Esophagus muscularis mucosa (tissue), 4 donors: Measurements from ENCODE around the gene DNAJC17. TPM values are rescaled to one million over a fixed set of nuclear protein-coding genes. Genes with fewer than 3 reads are reported as not detected.

Experiments used
- DNase-seq: peaks from one replicate; pipeline ENCODE4 v3.0.0-alpha.2; 2017; ENCODE audit errors: extremely low spot score
- H3K27ac ChIP-seq, 4 donors: fragments of 200-600 bp; sonication (generic); replicated peaks in 1 of 4; 1 replicate in 3 of 4; 2 replicates in 1 of 4; pipeline ENCODE4 v1.5.1; 2016 to 2019; ENCODE audit warnings: mild to moderate bottlenecking in 1 of 4
- H3K27me3 ChIP-seq, 4 donors: fragments of 200-600 bp; sonication (generic); one replicate each; pipeline versions ENCODE4 v1.5.1 to v1.6.0; 2016 to 2019
- H3K36me3 ChIP-seq, 4 donors: fragments of 200-600 bp; sonication (generic); one replicate each; pipeline ENCODE4 v1.5.1; 2016 to 2019
- H3K4me1 ChIP-seq, 4 donors: fragments of 200-600 bp; sonication (generic); one replicate each; pipeline ENCODE4 v1.5.1; 2016 to 2019
- H3K4me3 ChIP-seq, 4 donors: fragments of 200-600 bp; sonication (generic); 1 replicate in 2 of 4; 2 replicates in 2 of 4; pipeline ENCODE4 v1.5.1; 2016 to 2019; ENCODE audit warnings: mild to moderate bottlenecking in 4 of 4, moderate library complexity in 1 of 4
- H3K9me3 ChIP-seq, 4 donors: fragments of 200-600 bp; sonication (generic); 1 replicate in 3 of 4; 2 replicates in 1 of 4; pipeline ENCODE4 v1.5.1; 2016 to 2019
- CTCF ChIP-seq, 3 experiments: fragments of 200-600 bp in 2 of 3; fragments of 450-650 bp in 1 of 3; sonication (generic) in 2 of 3; IDR thresholded peaks; one replicate each; pipeline ENCODE4 v1.5.1; 2017 to 2019; ENCODE audit warnings: antibody characterized with exemption in 3 of 3, mild to moderate bottlenecking in 2 of 3, moderate library complexity in 1 of 3
- EP300 ChIP-seq: sonication (generic); formaldehyde crosslinking; IDR thresholded peaks from one replicate; pipeline ENCODE4 v1.6.1; 2017; ENCODE audit warnings: antibody characterized with exemption
- POLR2A ChIP-seq: fragments of 450-650 bp; IDR thresholded peaks from one replicate; pipeline ENCODE4 v1.6.1; 2017; ENCODE audit warnings: antibody characterized with exemption, moderate library complexity, mild to moderate bottlenecking, low read depth
- POLR2AphosphoS5 ChIP-seq, 2 donors: sonication (generic); formaldehyde crosslinking; IDR thresholded peaks; one replicate each; pipeline ENCODE4 v1.6.1; 2017; ENCODE audit warnings: antibody characterized with exemption in 2 of 2
- WGBS: methylation state at CpG from one replicate; pipeline ENCODE4 v1.1.5; 2018; 5-methylcytosine and 5-hydroxymethylcytosine counted together
- intact Hi-C: fragments of 100-400 bp; cut with DNase I; formaldehyde crosslinking; loops from one replicate; pipeline ENCODE4 v1.15.1; 2023
- total RNA-seq, 4 donors: library from RNA; depleted of rRNA; stranded (reverse); fragments of >200 nt; gene quantifications; one replicate each; pipeline versions ENCODE4 v1.1.0 to v1.2.1, GENCODE V29; 2016

Gene DNAJC17
- total RNA-seq, 4 donors from 2014 or later: 10.0 to 23.8 (median 13.9) TPM

DNA sequence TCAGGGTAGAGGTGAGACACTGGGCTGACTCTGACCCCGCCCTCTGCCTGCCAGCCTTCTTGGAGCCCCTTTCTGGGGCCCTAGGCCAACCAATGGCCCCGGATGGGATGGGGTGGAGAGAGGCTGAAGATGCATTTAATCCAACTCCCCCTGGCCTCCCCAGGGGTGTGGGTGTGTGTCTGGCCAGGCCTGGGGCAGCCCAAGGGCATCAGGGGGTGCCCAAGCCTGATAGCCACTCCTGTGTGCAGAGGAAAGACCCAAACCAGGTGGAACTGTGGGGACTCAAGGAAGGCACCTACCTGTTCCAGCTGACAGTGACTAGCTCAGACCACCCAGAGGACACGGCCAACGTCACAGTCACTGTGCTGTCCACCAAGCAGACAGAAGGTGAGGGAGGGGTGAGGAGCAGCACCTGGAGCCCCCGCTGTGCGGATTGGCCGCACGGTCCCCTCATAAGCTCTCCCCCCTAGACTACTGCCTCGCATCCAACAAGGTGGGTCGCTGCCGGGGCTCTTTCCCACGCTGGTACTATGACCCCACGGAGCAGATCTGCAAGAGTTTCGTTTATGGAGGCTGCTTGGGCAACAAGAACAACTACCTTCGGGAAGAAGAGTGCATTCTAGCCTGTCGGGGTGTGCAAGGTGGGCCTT is 46.1 kb upstream of the DNAJC17 start:
- Histone ChIP-seq H3K27me3 (peaks cover 0 to 32% (median 0%) of the 10 kb centered on the region in 4 donors), H3K4me1 (peaks cover 0 to 10% (median 6%) of the 10 kb centered on the region in 4 donors), H3K9me3 (no peaks in the 10 kb centered on the region), H3K27ac (no peak overlapping the region), H3K4me3 (no peak overlapping the region), H3K36me3 (no peaks in the 10 kb centered on the region)
- 90% methylated on average over 15 of the region's 16 CpGs for WGBS
- TF ChIP-seq CTCF (IDR thresholded peaks at IDR 0.05): no peak
- TF ChIP-seq POLR2AphosphoS5 (IDR thresholded peaks at IDR 0.05): no peak
- no peak for TF ChIP-seq EP300
- no peak for TF ChIP-seq POLR2A
- no peak for DNase-seq
- intact Hi-C loops: no loop called here

- Histone ChIP-seq H3K36me3 (no peaks in the 10 kb centered on the region), H3K9me3 (no peaks in the 10 kb centered on the region), H3K4me3 (no peak overlapping the region), H3K27ac (no peak overlapping the region), H3K4me1 (peaks cover 0 to 5% (median 4%) of the 10 kb centered on the region in 4 donors), H3K27me3 (peaks cover 0 to 31% (median 0%) of the 10 kb centered on the region in 4 donors)
- 91% methylated on average over 5 of the region's 5 CpGs for WGBS
- DNase-seq: no peak
- intact Hi-C loops: no loop called here
- no peak for TF ChIP-seq POLR2AphosphoS5 (IDR thresholded peaks at IDR 0.05)
- no peak for TF ChIP-seq EP300
- TF ChIP-seq POLR2A: no peak
- TF ChIP-seq CTCF (IDR thresholded peaks at IDR 0.05): no peak
Measured at GRCh38 chr15:40852529-40852928, 45.3 kb upstream of the DNAJC17 start.

GRCh38 chr15:40850576-40851112 is 43.4 kb upstream of the DNAJC17 start:
- Histone ChIP-seq H3K4me1 (peaks cover 0 to 3% (median 0%) of the 10 kb centered on the region in 4 donors), H3K9me3 (no peaks in the 10 kb centered on the region), H3K4me3 (no peak overlapping the region), H3K27ac (no peak overlapping the region), H3K27me3 (peaks cover 0 to 39% (median 5%) of the 10 kb centered on the region in 4 donors), H3K36me3 (no peaks in the 10 kb centered on the region)
- WGBS: 87% methylated on average over 8 of the region's 8 CpGs
- no peak for DNase-seq
- TF ChIP-seq POLR2AphosphoS5 (IDR thresholded peaks at IDR 0.05): no peak
- TF ChIP-seq EP300: no peak
- no peak for TF ChIP-seq CTCF (IDR thresholded peaks at IDR 0.05)
- TF ChIP-seq POLR2A: no peak
- intact Hi-C loops: no loop called here

- H3K4me1 ChIP-seq: peaks cover 16 to 23% (median 20%) of the 10 kb centered on the region in 4 donors
- intact Hi-C loops: no loop called here
- H3K9me3 ChIP-seq: no peaks in the 10 kb centered on the region
- 72% methylated on average over 5 of the region's 7 CpGs for WGBS
- no peak for DNase-seq
- peaks cover 0 to 49% (median 23%) of the 10 kb centered on the region in 4 donors for H3K27me3 ChIP-seq
- TF ChIP-seq POLR2A (no peak), CTCF (IDR thresholded peaks at IDR 0.05) (no peak), EP300 (no peak)
- no peaks in the 10 kb centered on the region for H3K36me3 ChIP-seq
- H3K4me3 ChIP-seq: no peak overlapping the region
- H3K27ac ChIP-seq: no peak overlapping the region
Measured at GRCh38 chr15:40847223-40847961, 40.1 kb upstream of the DNAJC17 start.
